ENCODE results near the gene TTC1.

- TF ChIP-seq CTCF (IDR thresholded peaks at IDR 0.05) (no peak), EP300 (IDR thresholded peaks at IDR 0.05) (no peak), POLR2AphosphoS5 (IDR thresholded peaks at IDR 0.05) (no peak)
Measured at GRCh38 chr5:160087199-160087598, 78.3 kb downstream of the TTC1 start.
